ENCODE results near the gene CROCC. TPM values are rescaled to one million over a fixed set of nuclear protein-coding genes. Genes with fewer than 3 reads are reported as not detected.

CROCC gene
- total and polyA plus RNA-seq, 7 experiments from 2014 or later = 1.4 to 84.8 (median 61.9) TPM

- POLR2A ChIA-PET = no interaction called here
- no peaks in the 10 kb centered on the region for H3K27me3 Mint-ChIP-seq
- no peak overlapping the region for H3K4me3 Mint-ChIP-seq
- Histone ChIP-seq H3K9me3 (ENCODE audit: control insufficient read depth in 2 of 3, low read length in 3 of 3) (no peaks in the 10 kb centered on the region), H3K4me1 (ENCODE audit: control insufficient read depth in 2 of 2, insufficient read depth in 2 of 2, low read length in 2 of 2) (no peaks in the 10 kb centered on the region), H3K27ac (ENCODE audit: low read depth, low read length) (no peak overlapping the region), H3K4me3 (ENCODE audit: low read length) (no peak overlapping the region), H3K27me3 (ENCODE audit: control insufficient read depth in 2 of 2, insufficient read depth in 2 of 2, low read length in 2 of 2) (no peaks in the 10 kb centered on the region), H3K36me3 (ENCODE audit: control insufficient read depth in 2 of 3, insufficient read depth in 3 of 3, low read length in 3 of 3) (peaks cover 0 to 64% (median 0%) of the 10 kb centered on the region in 3 experiments)
- H3K27ac Mint-ChIP-seq = no peak overlapping the region
- CTCF ChIA-PET = interaction anchor here (1.7 kb wide), 1 partner anchor 9 kb away, joined by 5 read pairs; no protein-coding TSS in a partner anchor
- peaks cover 0 to 3% (median 0%) of the 10 kb centered on the region in 11 donors for H3K9me3 Mint-ChIP-seq
- intact Hi-C loops (cut with micrococcal nuclease) = loop anchor here in 1 of 2 donors (10.0 kb wide), 1 partner anchor 46 kb away; the partner anchor contains the start of gene ATP13A2
- ATAC-seq (no peak), DNase-seq (no peak)
- H3K36me3 Mint-ChIP-seq = peaks cover 0 to 10% (median 0%) of the 10 kb centered on the region in 5 donors
- H3K4me1 Mint-ChIP-seq = peaks cover 0 to 1% (median 0%) of the 10 kb centered on the region in 7 donors
Observed at GRCh38 chr1:16969057-16969611, 47.4 kb downstream of the CROCC start.

- CTCF ChIA-PET = interaction anchor here (1.7 kb wide), 1 partner anchor 10 kb away, joined by 5 read pairs; no protein-coding TSS in a partner anchor
Observed at GRCh38 chr1:16969651-16970050, 47.9 kb downstream of the CROCC start.

GRCh38 chr1:16970132-16970910 is 48.6 kb downstream of the CROCC start:
- H3K36me3 ChIP-seq (ENCODE audit: control insufficient read depth in 2 of 3, insufficient read depth in 3 of 3, low read length in 3 of 3) = peaks cover 0 to 60% (median 0%) of the 10 kb centered on the region in 3 experiments
- H3K4me3 Mint-ChIP-seq = no peak overlapping the region
- H3K4me3 ChIP-seq (ENCODE audit: low read length) = no peak overlapping the region
- peaks cover 0 to 8% (median 0%) of the 10 kb centered on the region in 5 donors for H3K36me3 Mint-ChIP-seq
- H3K4me1 Mint-ChIP-seq = peaks cover 0 to 1% (median 0%) of the 10 kb centered on the region in 7 donors
- CTCF ChIA-PET = interaction anchor here (1.1 kb wide), 1 partner anchor 10 kb away, joined by 5 read pairs; no protein-coding TSS in a partner anchor
- no peak overlapping the region for H3K27ac ChIP-seq (ENCODE audit: low read depth, low read length)
- no peaks in the 10 kb centered on the region for H3K9me3 ChIP-seq (ENCODE audit: control insufficient read depth in 2 of 3, low read length in 3 of 3)
- intact Hi-C loops (cut with micrococcal nuclease) = no loop called here
- H3K27me3 ChIP-seq (ENCODE audit: control insufficient read depth in 2 of 2, insufficient read depth in 2 of 2, low read length in 2 of 2) = no peaks in the 10 kb centered on the region
- POLR2A ChIA-PET = no interaction called here
- no peaks in the 10 kb centered on the region for H3K4me1 ChIP-seq (ENCODE audit: control insufficient read depth in 2 of 2, insufficient read depth in 2 of 2, low read length in 2 of 2)
- no peaks in the 10 kb centered on the region for H3K9me3 Mint-ChIP-seq
- H3K27me3 Mint-ChIP-seq = no peaks in the 10 kb centered on the region
- H3K27ac Mint-ChIP-seq = peak overlapping the region in 2 of 9 donors; percentile 36 to 51
- DNase-seq (no peak), ATAC-seq (no peak)

More at GRCh38 chr1:16969651-16970050, 47.9 kb downstream of the CROCC start:
- DNase-seq (no peak), ATAC-seq (no peak)
- Mint-ChIP-seq H3K4me3 (no peak overlapping the region), H3K4me1 (peaks cover 0 to 1% (median 0%) of the 10 kb centered on the region in 7 donors), H3K27me3 (no peaks in the 10 kb centered on the region), H3K27ac (no peak overlapping the region), H3K36me3 (peaks cover 0 to 10% (median 0%) of the 10 kb centered on the region in 5 donors), H3K9me3 (peaks cover 0 to 3% (median 0%) of the 10 kb centered on the region in 11 donors)
- no peak overlapping the region for H3K4me3 ChIP-seq (ENCODE audit: low read length)
- H3K27me3 ChIP-seq (ENCODE audit: control insufficient read depth in 2 of 2, insufficient read depth in 2 of 2, low read length in 2 of 2) = no peaks in the 10 kb centered on the region
- H3K9me3 ChIP-seq (ENCODE audit: control insufficient read depth in 2 of 3, low read length in 3 of 3) = no peaks in the 10 kb centered on the region
- POLR2A ChIA-PET = no interaction called here
- no peak overlapping the region for H3K27ac ChIP-seq (ENCODE audit: low read depth, low read length)
- intact Hi-C loops (cut with micrococcal nuclease) = loop anchor here in 1 of 2 donors (10.0 kb wide), 1 partner anchor 45 kb away; the partner anchor contains the start of gene ATP13A2
- no peaks in the 10 kb centered on the region for H3K4me1 ChIP-seq (ENCODE audit: control insufficient read depth in 2 of 2, insufficient read depth in 2 of 2, low read length in 2 of 2)
- peaks cover 0 to 64% (median 0%) of the 10 kb centered on the region in 3 experiments for H3K36me3 ChIP-seq (ENCODE audit: control insufficient read depth in 2 of 3, insufficient read depth in 3 of 3, low read length in 3 of 3)

GRCh38 chr1:16971341-16972188 is 49.8 kb downstream of the CROCC start:
- no peaks in the 10 kb centered on the region for H3K27me3 ChIP-seq (ENCODE audit: control insufficient read depth in 2 of 2, insufficient read depth in 2 of 2, low read length in 2 of 2)
- no peaks in the 10 kb centered on the region for H3K27me3 Mint-ChIP-seq
- H3K27ac ChIP-seq (ENCODE audit: low read depth, low read length) = no peak overlapping the region
- ChIA-PET CTCF (no interaction called here), POLR2A (interaction anchor here (0.6 kb wide), 1 partner anchor 9 kb away, joined by 3 read pairs; the partner anchor contains the start of gene MFAP2)
- no peaks in the 10 kb centered on the region for H3K9me3 ChIP-seq (ENCODE audit: control insufficient read depth in 2 of 3, low read length in 3 of 3)
- peaks cover 0 to 1% (median 0%) of the 10 kb centered on the region in 7 donors for H3K4me1 Mint-ChIP-seq
- ATAC-seq (no peak), DNase-seq (no peak)
- no peak overlapping the region for H3K4me3 Mint-ChIP-seq
- peak overlapping the region in 1 of 9 donors; percentile 51 for H3K27ac Mint-ChIP-seq
- H3K4me1 ChIP-seq (ENCODE audit: control insufficient read depth in 2 of 2, insufficient read depth in 2 of 2, low read length in 2 of 2) = no peaks in the 10 kb centered on the region
- H3K36me3 ChIP-seq (ENCODE audit: control insufficient read depth in 2 of 3, insufficient read depth in 3 of 3, low read length in 3 of 3) = peaks cover 0 to 47% (median 0%) of the 10 kb centered on the region in 3 experiments
- H3K4me3 ChIP-seq (ENCODE audit: low read length) = no peak overlapping the region
- peaks cover 0 to 4% (median 0%) of the 10 kb centered on the region in 5 donors for H3K36me3 Mint-ChIP-seq
- intact Hi-C loops (cut with micrococcal nuclease) = no loop called here
- H3K9me3 Mint-ChIP-seq = no peaks in the 10 kb centered on the region

GRCh38 chr1:16972189-16972895 is 50.6 kb downstream of the CROCC start:
- intact Hi-C loops (cut with micrococcal nuclease) = no loop called here
- Histone ChIP-seq H3K9me3 (ENCODE audit: control insufficient read depth in 2 of 3, low read length in 3 of 3) (no peaks in the 10 kb centered on the region), H3K36me3 (ENCODE audit: control insufficient read depth in 2 of 3, insufficient read depth in 3 of 3, low read length in 3 of 3) (peaks cover 0 to 40% (median 0%) of the 10 kb centered on the region in 3 experiments), H3K27ac (ENCODE audit: low read depth, low read length) (no peak overlapping the region), H3K27me3 (ENCODE audit: control insufficient read depth in 2 of 2, insufficient read depth in 2 of 2, low read length in 2 of 2) (no peaks in the 10 kb centered on the region), H3K4me1 (ENCODE audit: control insufficient read depth in 2 of 2, insufficient read depth in 2 of 2, low read length in 2 of 2) (no peaks in the 10 kb centered on the region), H3K4me3 (ENCODE audit: low read length) (no peak overlapping the region)
- ATAC-seq (no peak), DNase-seq (no peak)
- Mint-ChIP-seq H3K9me3 (no peaks in the 10 kb centered on the region), H3K36me3 (peaks cover 0 to 3% (median 0%) of the 10 kb centered on the region in 5 donors), H3K4me3 (no peak overlapping the region), H3K4me1 (peaks cover 0 to 1% (median 0%) of the 10 kb centered on the region in 7 donors), H3K27ac (no peak overlapping the region), H3K27me3 (no peaks in the 10 kb centered on the region)
- CTCF ChIA-PET = no interaction called here
- POLR2A ChIA-PET = interaction anchor here (0.6 kb wide), 1 partner anchor 8 kb away, joined by 3 read pairs; the partner anchor contains the start of gene MFAP2

GRCh38 chr1:16973215-16973614 is 51.5 kb downstream of the CROCC start:
- no peak overlapping the region for H3K27ac ChIP-seq (ENCODE audit: low read depth, low read length)
- peaks cover 0 to 31% (median 0%) of the 10 kb centered on the region in 3 experiments for H3K36me3 ChIP-seq (ENCODE audit: control insufficient read depth in 2 of 3, insufficient read depth in 3 of 3, low read length in 3 of 3)
- CTCF ChIA-PET = no interaction called here
- DNase-seq (no peak), ATAC-seq (no peak)
- H3K4me1 ChIP-seq (ENCODE audit: control insufficient read depth in 2 of 2, insufficient read depth in 2 of 2, low read length in 2 of 2) = no peaks in the 10 kb centered on the region
- Mint-ChIP-seq H3K4me3 (no peak overlapping the region), H3K27me3 (no peaks in the 10 kb centered on the region), H3K27ac (no peak overlapping the region), H3K36me3 (peaks cover 0 to 3% (median 0%) of the 10 kb centered on the region in 5 donors), H3K9me3 (no peaks in the 10 kb centered on the region), H3K4me1 (no peaks in the 10 kb centered on the region)
- no peaks in the 10 kb centered on the region for H3K9me3 ChIP-seq (ENCODE audit: control insufficient read depth in 2 of 3, low read length in 3 of 3)
- H3K27me3 ChIP-seq (ENCODE audit: control insufficient read depth in 2 of 2, insufficient read depth in 2 of 2, low read length in 2 of 2) = no peaks in the 10 kb centered on the region
- H3K4me3 ChIP-seq (ENCODE audit: low read length) = no peak overlapping the region
- intact Hi-C loops (cut with micrococcal nuclease) = no loop called here
- POLR2A ChIA-PET = no interaction called here
